Activated CD4-positive, alpha-beta memory T cell treated with anti-CD3 and anti-CD28 coated beads for 36 hours (primary cell): ENCODE results near the gene CNOT4. TPM values are rescaled to one million over a fixed set of nuclear protein-coding genes. Genes with fewer than 3 reads are reported as not detected.
A peak's percentile ranks its signal among the peaks of the same experiment; 100 is the strongest.

Source experiments
- CTCF ChIA-PET: fragments of 350-600 bp; sonication (Branson Sonifier 250); formaldehyde crosslinking; loops from one replicate; lab custom pipeline; 2021; ENCODE audit warnings: antibody characterized with exemption, inconsistent platforms; lab: Charles Lee
- POLR2A ChIA-PET: fragments of 350-600 bp; sonication (Branson Sonifier 250); formaldehyde crosslinking; loops from one replicate; lab custom pipeline; 2021; ENCODE audit warnings: antibody characterized with exemption; lab: Charles Lee
- DNase-seq: peaks from one replicate; pipeline ENCODE4 v3.0.0-alpha.2; 2020
- H3K27ac Mint-ChIP-seq: one replicate; pipeline ENCODE4 v1.8.0; 2021; ENCODE audit warnings: mixed read lengths
- H3K27me3 Mint-ChIP-seq: one replicate; pipeline ENCODE4 v1.8.0; 2021; ENCODE audit warnings: mixed read lengths
- H3K36me3 Mint-ChIP-seq: one replicate; pipeline ENCODE4 v1.8.0; 2021; ENCODE audit warnings: mixed read lengths
- H3K4me1 Mint-ChIP-seq: one replicate; pipeline ENCODE4 v1.8.0; 2021; ENCODE audit warnings: low read depth, mixed read lengths
- H3K4me3 Mint-ChIP-seq: one replicate; pipeline ENCODE4 v1.8.0; 2021; ENCODE audit warnings: mild to moderate bottlenecking, mixed read lengths
- H3K9me3 Mint-ChIP-seq: one replicate; pipeline ENCODE4 v1.8.0; 2021; ENCODE audit warnings: mixed read lengths
- intact Hi-C: fragments of 100-400 bp; cut with micrococcal nuclease; formaldehyde crosslinking; loops from one replicate; pipeline ENCODE4 v1.15.1; 2023
- total RNA-seq, 2 experiments: library from RNA; stranded (reverse); gene quantifications; one replicate each; pipeline ENCODE4 v1.2.3, GENCODE V29; 2021

The CNOT4 gene
- 10 to 100 TPM; 16.1 to 17.4 TPM for total RNA-seq

DNA sequence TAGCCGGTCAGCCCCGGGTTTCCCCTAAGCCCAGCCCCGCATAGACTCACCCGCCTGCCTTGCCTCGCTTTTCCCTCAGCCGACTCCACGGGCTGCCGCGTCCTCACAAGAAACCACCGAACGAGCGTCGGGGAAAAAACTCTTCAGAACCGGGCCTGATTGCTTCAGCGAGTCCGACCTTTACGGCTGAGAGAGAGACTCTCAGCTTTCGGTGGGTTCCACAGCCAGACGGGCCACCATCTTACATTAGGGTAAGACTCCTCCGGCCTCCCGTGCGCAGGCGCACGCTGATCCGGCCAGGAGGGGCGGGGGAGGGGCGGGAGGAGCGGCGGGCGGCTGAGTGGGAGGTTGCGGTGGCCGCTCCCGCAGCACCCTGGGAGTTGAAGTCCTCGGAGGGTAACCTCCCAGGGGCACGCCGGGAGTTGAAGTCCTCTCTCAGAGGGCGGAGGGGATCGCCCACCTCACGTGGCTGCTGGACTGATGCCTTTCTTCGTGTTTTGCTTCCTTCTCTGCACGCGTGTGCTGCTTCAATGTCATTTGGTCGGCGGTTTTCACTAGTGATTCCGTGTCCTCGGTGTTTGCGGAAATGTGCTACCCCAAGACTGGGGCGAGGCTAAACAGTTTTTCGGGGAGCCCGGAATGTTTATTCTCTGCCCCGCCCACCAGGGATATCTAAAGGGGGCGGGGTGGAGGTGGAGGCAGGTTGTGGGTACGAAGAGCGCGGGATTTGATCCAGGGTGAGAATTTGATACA is at the start of gene CNOT4:
CNOT4 (minus strand) TSS at position 264 of the 753 bp plus-strand sequence. CDS start 71,771 bp downstream, outside the sequence.
- H3K36me3 Mint-ChIP-seq = no peaks in the 10 kb centered on the region
- H3K27ac Mint-ChIP-seq = no peak within 1 kb of the TSS
- H3K4me1 Mint-ChIP-seq = peaks cover 9% of the 10 kb centered on the region
- POLR2A ChIA-PET = interaction anchor here (0.5 to 1.0 kb wide), 3 partner anchors 31 to 49 kb away, joined by 3 to 4 read pairs (median 3); partner anchors contain the start of gene NUP205
- DNase-seq = peak; percentile 98
- CTCF ChIA-PET = interaction anchor here (1.0 to 1.2 kb wide), 4 partner anchors 48 to 135 kb away, joined by 3 to 9 read pairs (median 4); partner anchors contain the start of gene NUP205
- no peaks in the 10 kb centered on the region for H3K9me3 Mint-ChIP-seq
- H3K27me3 Mint-ChIP-seq = no peaks in the 10 kb centered on the region
- intact Hi-C loops = loop anchor here (1.0 to 5.0 kb wide), 9 partner anchors 10 to 471 kb away; partner anchors contain the start of genes CYREN, MTPN, NUP205 and STMP1
- no peak within 1 kb of the TSS for H3K4me3 Mint-ChIP-seq

DNA sequence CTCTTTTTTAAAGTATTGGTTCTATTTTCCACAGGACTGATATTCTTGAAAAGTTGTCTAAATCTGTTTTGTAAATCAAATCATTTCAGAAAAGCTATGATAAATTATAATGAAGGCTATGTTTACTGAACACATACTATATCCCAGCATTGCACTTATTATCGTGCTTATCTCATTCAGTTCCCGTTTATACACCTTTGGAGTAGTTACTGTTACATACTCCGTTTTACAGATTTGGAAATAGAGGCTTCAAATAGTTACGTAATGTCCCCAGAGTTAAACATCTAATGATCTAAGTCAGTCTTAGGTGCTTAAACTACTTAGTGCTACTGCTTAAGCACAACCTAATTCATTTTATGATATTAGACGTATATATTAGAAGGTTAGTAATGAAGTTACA is 49.0 kb upstream of the CNOT4 start:
- DNase-seq = no peak
- no peaks in the 10 kb centered on the region for H3K9me3 Mint-ChIP-seq
- H3K4me3 Mint-ChIP-seq = no peak overlapping the region
- H3K36me3 Mint-ChIP-seq = no peaks in the 10 kb centered on the region
- intact Hi-C loops = loop anchor here (1.0 to 5.0 kb wide), 3 partner anchors 144 to 412 kb away; partner anchors contain the start of gene TMEM140
- H3K27ac Mint-ChIP-seq = no peak overlapping the region
- H3K4me1 Mint-ChIP-seq = peaks cover 18% of the 10 kb centered on the region
- no peaks in the 10 kb centered on the region for H3K27me3 Mint-ChIP-seq
- ChIA-PET CTCF (interaction anchor here (1.0 to 2.1 kb wide), 8 partner anchors 11 to 285 kb away, joined by 3 to 8 read pairs (median 6); no protein-coding TSS in a partner anchor), POLR2A (interaction anchor here (0.6 to 1.0 kb wide), 2 partner anchors 49 to 51 kb away, joined by 3 read pairs; partner anchors contain the start of gene CNOT4)

GRCh38 chr7:135558337-135558767 is 48.5 kb upstream of the CNOT4 start:
- H3K27me3 Mint-ChIP-seq = no peaks in the 10 kb centered on the region
- H3K4me3 Mint-ChIP-seq = no peak overlapping the region
- ChIA-PET CTCF (interaction anchor here (0.6 to 2.1 kb wide), 11 partner anchors 11 to 390 kb away, joined by 3 to 8 read pairs (median 3); partner anchors contain the start of gene CNOT4), POLR2A (interaction anchor here (0.6 to 1.0 kb wide), 2 partner anchors 49 to 50 kb away, joined by 3 read pairs; partner anchors contain the start of gene CNOT4)
- peak; percentile 79 for DNase-seq
- H3K9me3 Mint-ChIP-seq = no peaks in the 10 kb centered on the region
- H3K36me3 Mint-ChIP-seq = no peaks in the 10 kb centered on the region
- H3K27ac Mint-ChIP-seq = no peak overlapping the region
- peaks cover 16% of the 10 kb centered on the region for H3K4me1 Mint-ChIP-seq
- intact Hi-C loops = loop anchor here (1.0 to 5.0 kb wide), 3 partner anchors 144 to 411 kb away; partner anchors contain the start of gene TMEM140

GRCh38 chr7:135557455-135558336 is 47.8 kb upstream of the CNOT4 start, which contains the start of gene NUP205:
NUP205 (plus strand) TSS chr7:135557917; CDS start chr7:135557945, 28 bp downstream.
- CTCF ChIA-PET = interaction anchor here (0.6 to 2.1 kb wide), 10 partner anchors 12 to 389 kb away, joined by 3 to 8 read pairs (median 4); partner anchors contain the start of gene CNOT4
- H3K27me3 Mint-ChIP-seq = no peaks in the 10 kb centered on the region
- H3K9me3 Mint-ChIP-seq = no peaks in the 10 kb centered on the region
- intact Hi-C loops = loop anchor here (1.0 to 5.0 kb wide), 7 partner anchors 47 to 911 kb away; partner anchors contain the start of genes BPGM, CNOT4, STMP1 and TMEM140
- DNase-seq = peak; percentile 79
- POLR2A ChIA-PET = interaction anchor here (1.0 kb wide), 2 partner anchors 48 to 50 kb away, joined by 3 read pairs; partner anchors contain the start of gene CNOT4
- no peaks in the 10 kb centered on the region for H3K36me3 Mint-ChIP-seq
- H3K27ac Mint-ChIP-seq = no peak within 1 kb of the TSS
- peaks cover 13% of the 10 kb centered on the region for H3K4me1 Mint-ChIP-seq
- no peak within 1 kb of the TSS for H3K4me3 Mint-ChIP-seq

DNA sequence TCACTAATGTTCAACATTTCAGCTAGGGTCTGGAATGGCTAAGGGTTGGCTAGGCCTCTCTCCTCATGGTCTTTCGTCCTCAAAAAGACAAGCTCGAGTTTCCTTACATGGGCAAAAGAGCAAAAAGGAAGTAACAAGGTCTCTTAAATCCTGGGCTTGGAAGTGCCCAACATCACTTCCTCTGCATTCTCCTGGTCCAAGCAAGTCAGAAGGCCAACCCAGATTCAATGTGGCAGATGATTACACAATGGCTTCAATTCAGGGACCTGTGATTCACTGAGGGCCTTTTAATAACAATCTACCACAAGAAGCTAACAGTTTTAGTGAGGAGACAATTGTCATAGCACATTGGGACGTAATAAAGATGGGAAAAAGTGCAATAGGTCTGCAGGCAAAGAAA is 43.4 kb upstream of the CNOT4 start:
- H3K4me3 Mint-ChIP-seq = no peak overlapping the region
- ChIA-PET POLR2A (no interaction called here), CTCF (no interaction called here)
- no peaks in the 10 kb centered on the region for H3K27me3 Mint-ChIP-seq
- intact Hi-C loops = no loop called here
- no peaks in the 10 kb centered on the region for H3K4me1 Mint-ChIP-seq
- no peak for DNase-seq
- H3K27ac Mint-ChIP-seq = no peak overlapping the region
- no peaks in the 10 kb centered on the region for H3K36me3 Mint-ChIP-seq
- H3K9me3 Mint-ChIP-seq = no peaks in the 10 kb centered on the region

- no peaks in the 10 kb centered on the region for H3K4me1 Mint-ChIP-seq
- no peaks in the 10 kb centered on the region for H3K36me3 Mint-ChIP-seq
- ChIA-PET CTCF (interaction anchor here (1.1 kb wide), 1 partner anchor 270 kb away, joined by 3 read pairs; no protein-coding TSS in a partner anchor), POLR2A (no interaction called here)
- intact Hi-C loops = no loop called here
- no peak overlapping the region for H3K27ac Mint-ChIP-seq
- no peak for DNase-seq
- H3K4me3 Mint-ChIP-seq = no peak overlapping the region
- peaks cover 4% of the 10 kb centered on the region for H3K27me3 Mint-ChIP-seq
- no peaks in the 10 kb centered on the region for H3K9me3 Mint-ChIP-seq
Measured at GRCh38 chr7:135552148-135552547, 42.2 kb upstream of the CNOT4 start.

DNA sequence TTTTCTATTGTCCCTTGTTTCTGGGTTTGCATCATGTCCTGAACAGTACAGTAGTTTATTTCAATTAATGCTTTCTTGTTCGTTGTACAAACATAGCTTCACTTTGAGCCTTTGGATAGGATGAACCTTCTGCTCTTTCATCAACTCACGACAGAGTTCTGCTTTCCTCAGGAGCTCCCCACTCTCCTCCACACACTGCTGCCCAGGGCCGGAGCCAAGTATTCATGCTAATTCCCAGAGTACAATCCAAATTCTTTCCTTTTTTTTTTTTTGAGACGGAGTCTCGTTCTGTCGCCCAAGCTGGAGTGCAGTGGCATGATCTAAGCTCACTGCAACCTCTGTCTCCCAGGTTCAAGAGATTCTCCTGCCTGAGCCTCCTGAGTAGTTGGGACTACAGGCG is 40.3 kb upstream of the CNOT4 start:
- ChIA-PET POLR2A (no interaction called here), CTCF (no interaction called here)
- Mint-ChIP-seq H3K4me3 (no peak overlapping the region), H3K27ac (no peak overlapping the region), H3K9me3 (no peaks in the 10 kb centered on the region), H3K36me3 (no peaks in the 10 kb centered on the region), H3K4me1 (no peaks in the 10 kb centered on the region), H3K27me3 (peaks cover 4% of the 10 kb centered on the region)
- DNase-seq = no peak
- intact Hi-C loops = no loop called here

DNA sequence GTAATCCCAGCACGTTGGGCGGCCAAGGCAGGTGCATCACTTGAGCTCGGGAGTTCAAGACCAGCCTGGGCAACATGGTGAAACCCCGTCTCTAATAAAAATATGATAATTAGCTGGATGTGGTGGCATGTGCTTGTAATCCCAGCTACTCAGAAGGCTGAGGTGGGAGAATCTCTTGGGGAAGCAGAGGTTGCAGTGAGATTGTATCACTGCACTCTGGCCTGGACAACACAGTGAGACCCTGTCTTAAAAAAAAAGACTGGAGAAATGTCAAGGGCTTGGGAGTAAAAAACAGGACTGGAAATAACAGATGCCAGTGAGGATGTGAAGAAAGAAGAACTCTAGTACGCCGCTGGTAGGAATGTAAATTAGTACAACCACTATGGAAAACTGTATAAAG is 31.1 kb upstream of the CNOT4 start:
- H3K9me3 Mint-ChIP-seq = no peaks in the 10 kb centered on the region
- intact Hi-C loops = no loop called here
- H3K4me3 Mint-ChIP-seq = no peak overlapping the region
- no peak overlapping the region for H3K27ac Mint-ChIP-seq
- peaks cover 11% of the 10 kb centered on the region for H3K27me3 Mint-ChIP-seq
- DNase-seq = no peak
- CTCF ChIA-PET = no interaction called here
- POLR2A ChIA-PET = interaction anchor here (0.7 kb wide), 1 partner anchor 30 kb away, joined by 4 read pairs; no protein-coding TSS in a partner anchor
- no peaks in the 10 kb centered on the region for H3K4me1 Mint-ChIP-seq
- no peaks in the 10 kb centered on the region for H3K36me3 Mint-ChIP-seq

- peaks cover 15% of the 10 kb centered on the region for H3K27me3 Mint-ChIP-seq
- no peak overlapping the region for H3K4me3 Mint-ChIP-seq
- CTCF ChIA-PET = no interaction called here
Measured at GRCh38 chr7:135539629-135540028, 29.7 kb upstream of the CNOT4 start.

GRCh38 chr7:135538376-135538775 is 28.5 kb upstream of the CNOT4 start:
- no peaks in the 10 kb centered on the region for H3K9me3 Mint-ChIP-seq
- CTCF ChIA-PET = no interaction called here

More at GRCh38 chr7:135539629-135540028, 29.7 kb upstream of the CNOT4 start:
- intact Hi-C loops = no loop called here
- POLR2A ChIA-PET = no interaction called here
- H3K27ac Mint-ChIP-seq = no peak overlapping the region
- no peak for DNase-seq
- no peaks in the 10 kb centered on the region for H3K36me3 Mint-ChIP-seq
- no peaks in the 10 kb centered on the region for H3K9me3 Mint-ChIP-seq
- H3K4me1 Mint-ChIP-seq = no peaks in the 10 kb centered on the region

GRCh38 chr7:135537905-135538304 is 28.0 kb upstream of the CNOT4 start:
- Mint-ChIP-seq H3K4me1 (no peaks in the 10 kb centered on the region), H3K27ac (no peak overlapping the region), H3K4me3 (no peak overlapping the region), H3K27me3 (peaks cover 15% of the 10 kb centered on the region), H3K36me3 (no peaks in the 10 kb centered on the region), H3K9me3 (no peaks in the 10 kb centered on the region)
- CTCF ChIA-PET = no interaction called here
- intact Hi-C loops = no loop called here
- POLR2A ChIA-PET = no interaction called here
- no peak for DNase-seq

More at GRCh38 chr7:135538376-135538775, 28.5 kb upstream of the CNOT4 start:
- Mint-ChIP-seq H3K27me3 (peaks cover 15% of the 10 kb centered on the region), H3K4me1 (no peaks in the 10 kb centered on the region), H3K36me3 (no peaks in the 10 kb centered on the region), H3K27ac (no peak overlapping the region), H3K4me3 (no peak overlapping the region)
- intact Hi-C loops = no loop called here
- no peak for DNase-seq
- POLR2A ChIA-PET = no interaction called here
